LNCaP clone FGC (cell line): ENCODE measurements around the gene WDHD1.
A peak's percentile ranks its signal among the peaks of the same experiment; 100 is the strongest.

Experiments used
- DNase-seq: peaks from one replicate; pipeline ENCODE4 v3.0.0-alpha.2; 2011; ENCODE audit warnings: low read depth
- H3K4me3 ChIP-seq: 2 replicates; pipeline ENCODE4 v1.5.1; 2011; ENCODE audit warnings: mild to moderate bottlenecking, low read depth, low read length, control low read depth
- CTCF ChIP-seq: IDR thresholded peaks from 2 replicates; pipeline ENCODE4 v1.5.1; 2012; ENCODE audit warnings: mild to moderate bottlenecking; ENCODE audit not compliant: control insufficient read depth, insufficient read depth; ENCODE audit errors: extremely low read depth

Gene WDHD1

GRCh38 chr14:55053500-55053899 lies 26.6 kb upstream of the WDHD1 start:
- DNase-seq: no peak
- no peak for TF ChIP-seq CTCF
- peak overlapping the region; percentile 88 for H3K4me3 ChIP-seq

- no peak for TF ChIP-seq CTCF
- DNase-seq: peak; percentile 76
- H3K4me3 ChIP-seq: peak overlapping the region; percentile 88
Measured at GRCh38 chr14:55053018-55053417, 26.1 kb upstream of the WDHD1 start.

GRCh38 chr14:55052269-55052930 lies 25.5 kb upstream of the WDHD1 start:
- no peak for DNase-seq
- no peak for TF ChIP-seq CTCF
- H3K4me3 ChIP-seq: peak overlapping the region; percentile 88

GRCh38 chr14:55051423-55052268 lies 24.7 kb upstream of the WDHD1 start, which contains the start of gene MAPK1IP1L:
Gene MAPK1IP1L (plus strand): TSS chr14:55051647. CDS start chr14:55061684, 10,037 bp downstream.
- DNase-seq: peak; percentile 75
- peak within 1 kb of the TSS; percentile 88 for H3K4me3 ChIP-seq
- TF ChIP-seq CTCF: peak; percentile 98

GRCh38 chr14:55051165-55051422 lies 24.2 kb upstream of the WDHD1 start:
- TF ChIP-seq CTCF: no peak
- no peak for DNase-seq
- peak overlapping the region; percentile 88 for H3K4me3 ChIP-seq

GRCh38 chr14:55048900-55049436 lies 22.1 kb upstream of the WDHD1 start:
- H3K4me3 ChIP-seq: no peak overlapping the region
- no peak for TF ChIP-seq CTCF
- DNase-seq: no peak
